HL-60 (cell line): ENCODE data around the gene COBLL1.

Experiments used
- DNase-seq, 2 experiments: peaks; one replicate each; pipeline ENCODE4 v3.0.0-alpha.2; 2010 to 2020; ENCODE audit warnings: low read depth in 1 of 2, low spot score in 1 of 2
- H3K27ac ChIP-seq: fragments of 250-450 bp; sonication (Bioruptor Pico); replicated peaks from 2 replicates; pipeline ENCODE4 v1.5.1; 2020; ENCODE audit warnings: mild to moderate bottlenecking, moderate library complexity
- H3K27me3 ChIP-seq: fragments of 250-450 bp; sonication (Bioruptor Pico); 2 replicates; pipeline ENCODE4 v1.5.1; 2021; ENCODE audit warnings: mild to moderate bottlenecking, moderate library complexity; ENCODE audit not compliant: insufficient read depth, poor library complexity, severe bottlenecking
- H3K4me3 ChIP-seq: replicated peaks from 2 replicates; pipeline ENCODE4 v1.5.1; 2011; ENCODE audit warnings: mild to moderate bottlenecking, control low read depth, low read length; ENCODE audit not compliant: insufficient read depth
- GABPA ChIP-seq: IDR thresholded peaks from 2 replicates; pipeline ENCODE4 v1.6.1; 2012; ENCODE audit warnings: low read depth
- POLR2AphosphoS5 ChIP-seq: IDR thresholded peaks from 2 replicates; pipeline ENCODE4 v1.6.1; 2012; ENCODE audit warnings: low read depth
- SPI1 ChIP-seq: IDR thresholded peaks from 2 replicates; pipeline ENCODE4 v1.6.1; 2012; ENCODE audit warnings: low read depth, mild to moderate bottlenecking, borderline replicate concordance
- TF ChIP-seq, protein P1 (sequence below): IDR thresholded peaks from 2 replicates; pipeline ENCODE4 v1.6.1; 2012; ENCODE audit warnings: low read depth; ENCODE audit not compliant: insufficient replicate concordance
- TF ChIP-seq, protein P2 (sequence below): IDR thresholded peaks from one replicate; pipeline ENCODE4 v1.5.1; 2011; ENCODE audit warnings: low read length, control low read depth, inconsistent platforms; ENCODE audit not compliant: insufficient read depth

Gene COBLL1

DNA sequence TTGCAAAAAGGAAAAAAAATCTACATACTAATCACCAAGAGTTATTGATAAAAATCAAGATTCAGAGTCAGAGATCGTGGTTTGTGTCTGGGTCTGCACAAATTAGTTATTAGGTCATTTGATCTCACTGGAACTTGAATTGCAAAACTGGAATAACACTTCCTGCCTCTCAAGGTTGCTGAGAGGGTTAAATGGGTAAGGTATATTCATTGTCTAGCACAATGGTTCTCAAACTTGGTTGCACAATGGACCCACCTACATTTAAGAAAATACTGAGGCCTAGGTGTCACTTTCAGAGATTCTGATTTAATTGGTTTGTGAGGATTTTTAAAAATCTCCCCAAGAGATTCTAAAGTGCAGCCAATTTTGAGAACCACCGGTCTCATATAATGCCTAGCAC is 84.8 kb downstream of the COBLL1 start:
- no peak for DNase-seq
- no peak overlapping the region for H3K4me3 ChIP-seq

DNA sequence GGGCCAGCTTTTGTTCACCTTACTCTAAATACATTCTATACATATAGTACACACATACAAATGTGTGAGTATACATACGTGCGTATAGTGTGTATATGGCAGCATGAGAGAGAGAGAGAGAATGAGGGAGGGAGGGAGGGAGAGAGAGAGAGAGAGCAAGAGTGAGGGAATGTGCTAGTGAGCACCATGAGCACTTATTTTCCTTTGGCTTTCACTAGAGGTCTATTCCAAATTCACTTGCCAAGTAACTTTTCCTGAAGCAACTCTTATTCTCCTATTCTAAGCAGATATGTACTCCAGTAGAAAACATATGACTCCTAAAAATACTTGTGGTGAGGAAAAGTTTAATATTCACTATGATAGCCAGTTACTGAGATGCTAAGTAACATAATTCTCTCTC is 85.7 kb downstream of the COBLL1 start:
- no peak overlapping the region for H3K27ac ChIP-seq
- no peaks in the 10 kb centered on the region for H3K27me3 ChIP-seq
- no peak for DNase-seq
- no peak overlapping the region for H3K4me3 ChIP-seq
- TF ChIP-seq, protein P1, sequence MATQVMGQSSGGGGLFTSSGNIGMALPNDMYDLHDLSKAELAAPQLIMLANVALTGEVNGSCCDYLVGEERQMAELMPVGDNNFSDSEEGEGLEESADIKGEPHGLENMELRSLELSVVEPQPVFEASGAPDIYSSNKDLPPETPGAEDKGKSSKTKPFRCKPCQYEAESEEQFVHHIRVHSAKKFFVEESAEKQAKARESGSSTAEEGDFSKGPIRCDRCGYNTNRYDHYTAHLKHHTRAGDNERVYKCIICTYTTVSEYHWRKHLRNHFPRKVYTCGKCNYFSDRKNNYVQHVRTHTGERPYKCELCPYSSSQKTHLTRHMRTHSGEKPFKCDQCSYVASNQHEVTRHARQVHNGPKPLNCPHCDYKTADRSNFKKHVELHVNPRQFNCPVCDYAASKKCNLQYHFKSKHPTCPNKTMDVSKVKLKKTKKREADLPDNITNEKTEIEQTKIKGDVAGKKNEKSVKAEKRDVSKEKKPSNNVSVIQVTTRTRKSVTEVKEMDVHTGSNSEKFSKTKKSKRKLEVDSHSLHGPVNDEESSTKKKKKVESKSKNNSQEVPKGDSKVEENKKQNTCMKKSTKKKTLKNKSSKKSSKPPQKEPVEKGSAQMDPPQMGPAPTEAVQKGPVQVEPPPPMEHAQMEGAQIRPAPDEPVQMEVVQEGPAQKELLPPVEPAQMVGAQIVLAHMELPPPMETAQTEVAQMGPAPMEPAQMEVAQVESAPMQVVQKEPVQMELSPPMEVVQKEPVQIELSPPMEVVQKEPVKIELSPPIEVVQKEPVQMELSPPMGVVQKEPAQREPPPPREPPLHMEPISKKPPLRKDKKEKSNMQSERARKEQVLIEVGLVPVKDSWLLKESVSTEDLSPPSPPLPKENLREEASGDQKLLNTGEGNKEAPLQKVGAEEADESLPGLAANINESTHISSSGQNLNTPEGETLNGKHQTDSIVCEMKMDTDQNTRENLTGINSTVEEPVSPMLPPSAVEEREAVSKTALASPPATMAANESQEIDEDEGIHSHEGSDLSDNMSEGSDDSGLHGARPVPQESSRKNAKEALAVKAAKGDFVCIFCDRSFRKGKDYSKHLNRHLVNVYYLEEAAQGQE: no peak
- TF ChIP-seq, protein P2, sequence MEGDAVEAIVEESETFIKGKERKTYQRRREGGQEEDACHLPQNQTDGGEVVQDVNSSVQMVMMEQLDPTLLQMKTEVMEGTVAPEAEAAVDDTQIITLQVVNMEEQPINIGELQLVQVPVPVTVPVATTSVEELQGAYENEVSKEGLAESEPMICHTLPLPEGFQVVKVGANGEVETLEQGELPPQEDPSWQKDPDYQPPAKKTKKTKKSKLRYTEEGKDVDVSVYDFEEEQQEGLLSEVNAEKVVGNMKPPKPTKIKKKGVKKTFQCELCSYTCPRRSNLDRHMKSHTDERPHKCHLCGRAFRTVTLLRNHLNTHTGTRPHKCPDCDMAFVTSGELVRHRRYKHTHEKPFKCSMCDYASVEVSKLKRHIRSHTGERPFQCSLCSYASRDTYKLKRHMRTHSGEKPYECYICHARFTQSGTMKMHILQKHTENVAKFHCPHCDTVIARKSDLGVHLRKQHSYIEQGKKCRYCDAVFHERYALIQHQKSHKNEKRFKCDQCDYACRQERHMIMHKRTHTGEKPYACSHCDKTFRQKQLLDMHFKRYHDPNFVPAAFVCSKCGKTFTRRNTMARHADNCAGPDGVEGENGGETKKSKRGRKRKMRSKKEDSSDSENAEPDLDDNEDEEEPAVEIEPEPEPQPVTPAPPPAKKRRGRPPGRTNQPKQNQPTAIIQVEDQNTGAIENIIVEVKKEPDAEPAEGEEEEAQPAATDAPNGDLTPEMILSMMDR: no peak
- no peak for TF ChIP-seq POLR2AphosphoS5
- TF ChIP-seq SPI1: no peak
- TF ChIP-seq GABPA: no peak

More for the DNA sequence above, 84.8 kb downstream of the COBLL1 start:
- Histone ChIP-seq H3K27me3 (no peaks in the 10 kb centered on the region), H3K27ac (no peak overlapping the region)
- TF ChIP-seq, protein P1: no peak
- TF ChIP-seq SPI1 (no peak), POLR2AphosphoS5 (no peak), GABPA (no peak)
- TF ChIP-seq, protein P2: no peak

DNA sequence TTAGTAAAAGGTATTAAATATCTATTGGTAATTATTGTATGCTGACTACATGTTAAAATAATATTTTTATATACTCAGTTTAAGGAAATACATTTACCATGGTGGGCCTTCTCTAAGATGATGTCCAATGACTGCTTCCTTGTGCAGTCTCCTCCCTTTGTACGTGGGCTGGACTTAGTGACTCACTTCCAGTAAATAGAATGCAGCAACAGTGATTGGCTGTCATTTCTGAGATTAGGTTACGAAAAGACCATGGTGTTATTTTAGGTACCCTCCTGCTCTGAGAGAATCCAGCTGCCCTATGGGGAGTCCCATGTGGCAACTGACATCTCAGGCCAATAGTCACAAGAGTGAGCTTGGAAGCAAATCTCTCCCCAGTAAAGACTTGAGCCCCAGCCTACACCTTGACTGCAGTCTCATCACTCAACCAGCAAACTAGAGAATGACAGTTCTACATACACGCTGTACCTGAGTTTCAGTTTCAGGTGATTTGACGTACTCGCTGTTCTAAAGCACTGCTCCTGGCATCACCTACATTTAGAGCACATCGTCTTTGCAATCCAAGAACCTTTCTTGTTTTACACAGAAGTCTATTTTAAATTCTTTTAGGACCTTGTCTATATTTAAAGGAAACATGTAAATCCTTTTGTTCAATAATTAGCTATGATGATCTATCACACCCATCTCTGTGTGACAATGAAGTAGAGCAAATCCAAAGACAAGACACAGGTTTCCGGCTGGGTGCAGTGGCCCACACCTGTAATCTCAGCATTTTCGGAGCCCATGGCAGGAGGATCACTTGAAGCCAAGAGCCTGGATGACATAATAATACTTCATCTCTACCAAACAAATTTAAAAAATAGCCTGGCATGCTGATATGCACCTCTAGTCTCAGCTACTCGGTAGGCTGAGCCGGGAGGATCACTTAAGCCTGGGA is 87.2 kb downstream of the COBLL1 start:
- no peak for DNase-seq
- no peak overlapping the region for H3K4me3 ChIP-seq
- no peak overlapping the region for H3K27ac ChIP-seq
- TF ChIP-seq POLR2AphosphoS5 (no peak), GABPA (no peak), SPI1 (no peak)
- TF ChIP-seq, protein P1: no peak
- TF ChIP-seq, protein P2: no peak
- no peaks in the 10 kb centered on the region for H3K27me3 ChIP-seq
